A673 (cell line): ENCODE data around the gene COA8. TPM values are rescaled to one million over a fixed set of nuclear protein-coding genes. Genes with fewer than 3 reads are reported as not detected.

Experiments used
- BruUV-seq: library from RNA; stranded (reverse); fragments of 400-500 nt; replicated peaks from 2 replicates; lab custom pipeline; 2021; lab: Mats Ljungman, UMichigan
- CTCF ChIA-PET: fragments of 300-600 bp; sonication (Branson Sonifier 250); formaldehyde crosslinking; loops from one replicate; lab custom pipeline; 2022; ENCODE audit warnings: antibody characterized with exemption; lab: Charles Lee
- POLR2A ChIA-PET: fragments of 300-600 bp; sonication (Branson Sonifier 250); formaldehyde crosslinking; loops from one replicate; lab custom pipeline; 2022; ENCODE audit warnings: antibody characterized with exemption; ENCODE audit not compliant: low non-redundant PET; lab: Charles Lee
- DNase-seq: peaks from one replicate; pipeline ENCODE4 v3.0.0-alpha.2; 2015; ENCODE audit warnings: low spot score
- H3K27ac ChIP-seq: fragments of 200-600 bp; sonication (generic); 2 replicates; pipeline ENCODE4 v1.5.1; 2016; ENCODE audit warnings: mixed run types, low read depth, mild to moderate bottlenecking, mixed read lengths, antibody characterized with exemption, low read length; ENCODE audit not compliant: poor library complexity, severe bottlenecking
- H3K27me3 ChIP-seq: fragments of 200-600 bp; sonication (generic); replicated peaks from 2 replicates; pipeline ENCODE4 v1.6.1; 2017; ENCODE audit warnings: mixed run types, low read depth, mild to moderate bottlenecking, mixed read lengths, antibody characterized with exemption, low read length; ENCODE audit not compliant: insufficient read depth, poor library complexity
- H3K36me3 ChIP-seq: fragments of 200-600 bp; sonication (generic); 2 replicates; pipeline ENCODE4 v1.6.1; 2016; ENCODE audit warnings: mixed run types, mild to moderate bottlenecking, mixed read lengths, antibody characterized with exemption, low read length; ENCODE audit not compliant: insufficient read depth, poor library complexity, severe bottlenecking
- H3K4me1 ChIP-seq: fragments of 200-600 bp; sonication (generic); 2 replicates; pipeline ENCODE4 v1.6.1; 2017; ENCODE audit warnings: mixed run types, mild to moderate bottlenecking, mixed read lengths, antibody characterized with exemption, low read length; ENCODE audit not compliant: insufficient read depth, poor library complexity, severe bottlenecking
- H3K4me3 ChIP-seq: fragments of 200-600 bp; sonication (generic); 2 replicates; pipeline ENCODE4 v1.5.1; 2016; ENCODE audit warnings: low read depth, mixed run types, mild to moderate bottlenecking, mixed read lengths, low read length; ENCODE audit not compliant: poor library complexity, severe bottlenecking
- H3K9me3 ChIP-seq: fragments of 200-600 bp; sonication (generic); 2 replicates; pipeline ENCODE4 v1.6.1; 2016; ENCODE audit warnings: mixed run types, low read depth, mild to moderate bottlenecking, mixed read lengths, antibody characterized with exemption, low read length; ENCODE audit not compliant: poor library complexity, severe bottlenecking
- EZH2 ChIP-seq: fragments of 200-600 bp; sonication (generic); IDR thresholded peaks from 2 replicates; pipeline ENCODE4 v1.6.1; 2017; ENCODE audit warnings: borderline replicate concordance, low read depth, mild to moderate bottlenecking, mixed read lengths, antibody characterized with exemption, low read length; ENCODE audit not compliant: poor library complexity, severe bottlenecking
- intact Hi-C: fragments of 100-400 bp; cut with micrococcal nuclease; formaldehyde crosslinking; loops from one replicate; pipeline ENCODE4 v1.10.0; 2022; ENCODE audit not compliant: unreplicated experiment
- total RNA-seq: library from RNA; stranded (reverse); gene quantifications from 2 replicates; pipeline ENCODE4 v1.2.3, GENCODE V29; 2021
- TF ChIP-seq, protein P1 (sequence below): fragments of 300-800, 200-600 bp; sonication (generic); conservative IDR thresholded peaks from 2 replicates; pipeline ENCODE4 v1.5.1; 2017; ENCODE audit warnings: low read depth, mild to moderate bottlenecking, antibody characterized with exemption, low read length, moderate library complexity, mixed read lengths

COA8 gene
- total RNA-seq, 1 experiment from 2014 or later = 51.0 TPM

DNA sequence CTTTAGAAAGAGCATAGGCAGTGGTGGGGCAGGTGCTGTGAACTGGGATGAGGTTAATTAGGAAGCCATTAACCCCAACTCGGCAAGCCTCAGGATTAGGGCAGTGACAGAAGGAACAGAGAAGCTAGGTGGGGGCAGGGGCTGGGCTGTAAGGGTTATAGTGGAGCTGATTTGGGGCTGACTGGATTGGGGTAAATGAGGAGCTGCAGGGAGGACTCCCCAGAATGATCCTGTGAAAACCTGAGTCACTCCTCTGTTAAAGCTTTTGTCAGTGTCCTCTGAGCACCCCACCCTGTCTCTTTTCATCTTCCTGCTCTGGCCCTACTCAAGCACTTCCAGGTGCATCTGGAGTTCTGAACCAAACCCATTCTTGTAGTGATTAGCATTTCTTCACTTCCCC lies 70.6 kb downstream of the COA8 start:
- ChIA-PET CTCF (interaction anchor here (0.5 kb wide), 1 partner anchor 608 kb away, joined by 3 read pairs; no protein-coding TSS in a partner anchor), POLR2A (no interaction called here)
- H3K27me3 ChIP-seq = no peaks in the 10 kb centered on the region

GRCh38 chr14:103634156-103634555 lies 71.4 kb downstream of the COA8 start:
- TF ChIP-seq, protein P1, sequence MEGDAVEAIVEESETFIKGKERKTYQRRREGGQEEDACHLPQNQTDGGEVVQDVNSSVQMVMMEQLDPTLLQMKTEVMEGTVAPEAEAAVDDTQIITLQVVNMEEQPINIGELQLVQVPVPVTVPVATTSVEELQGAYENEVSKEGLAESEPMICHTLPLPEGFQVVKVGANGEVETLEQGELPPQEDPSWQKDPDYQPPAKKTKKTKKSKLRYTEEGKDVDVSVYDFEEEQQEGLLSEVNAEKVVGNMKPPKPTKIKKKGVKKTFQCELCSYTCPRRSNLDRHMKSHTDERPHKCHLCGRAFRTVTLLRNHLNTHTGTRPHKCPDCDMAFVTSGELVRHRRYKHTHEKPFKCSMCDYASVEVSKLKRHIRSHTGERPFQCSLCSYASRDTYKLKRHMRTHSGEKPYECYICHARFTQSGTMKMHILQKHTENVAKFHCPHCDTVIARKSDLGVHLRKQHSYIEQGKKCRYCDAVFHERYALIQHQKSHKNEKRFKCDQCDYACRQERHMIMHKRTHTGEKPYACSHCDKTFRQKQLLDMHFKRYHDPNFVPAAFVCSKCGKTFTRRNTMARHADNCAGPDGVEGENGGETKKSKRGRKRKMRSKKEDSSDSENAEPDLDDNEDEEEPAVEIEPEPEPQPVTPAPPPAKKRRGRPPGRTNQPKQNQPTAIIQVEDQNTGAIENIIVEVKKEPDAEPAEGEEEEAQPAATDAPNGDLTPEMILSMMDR = no peak
- TF ChIP-seq EZH2 = no peak
- ChIA-PET CTCF (no interaction called here), POLR2A (no interaction called here)
- no peaks in the 10 kb centered on the region for H3K9me3 ChIP-seq
- H3K4me3 ChIP-seq = no peak overlapping the region
- H3K27ac ChIP-seq = no peak overlapping the region
- H3K27me3 ChIP-seq = no peaks in the 10 kb centered on the region
- intact Hi-C loops = no loop called here
- DNase-seq = no peak
- peaks cover 4% of the 10 kb centered on the region for H3K36me3 ChIP-seq
- peaks cover 5% of the 10 kb centered on the region for H3K4me1 ChIP-seq
- BruUV-seq = no TSS peak

More for the DNA sequence above, 70.6 kb downstream of the COA8 start:
- intact Hi-C loops = no loop called here
- no peak for TF ChIP-seq EZH2
- TF ChIP-seq, protein P1 = no peak
- Histone ChIP-seq H3K4me1 (peaks cover 7% of the 10 kb centered on the region), H3K9me3 (no peaks in the 10 kb centered on the region), H3K36me3 (peaks cover 4% of the 10 kb centered on the region), H3K4me3 (no peak overlapping the region), H3K27ac (no peak overlapping the region)
- DNase-seq = no peak
- BruUV-seq = no TSS peak

DNA sequence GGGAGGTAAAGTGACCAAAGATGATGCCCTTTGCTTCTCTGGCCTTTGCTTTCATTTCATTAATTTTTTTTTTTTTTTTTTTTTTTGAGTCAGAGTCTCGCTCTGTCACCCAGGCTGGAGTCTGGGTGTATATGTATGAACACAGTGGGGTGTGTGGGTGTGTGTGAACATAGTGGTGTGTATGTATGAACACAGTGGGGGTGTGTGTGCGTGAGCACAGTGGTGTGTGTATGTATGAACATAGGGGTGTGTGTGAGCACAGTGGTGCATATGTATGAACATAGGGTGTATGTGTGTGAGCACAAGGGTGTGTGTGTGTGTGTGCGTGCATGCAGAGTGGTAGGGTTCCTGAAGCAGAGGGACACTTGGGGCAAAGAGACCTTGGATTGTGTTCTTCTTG lies 75.8 kb downstream of the COA8 start:
- Histone ChIP-seq H3K36me3 (peaks cover 4% of the 10 kb centered on the region), H3K4me3 (no peak overlapping the region), H3K27ac (no peak overlapping the region), H3K9me3 (no peaks in the 10 kb centered on the region), H3K27me3 (no peaks in the 10 kb centered on the region), H3K4me1 (no peaks in the 10 kb centered on the region)
- ChIA-PET POLR2A (no interaction called here), CTCF (no interaction called here)
- intact Hi-C loops = no loop called here
- DNase-seq = no peak
- BruUV-seq = no TSS peak
- TF ChIP-seq EZH2 = no peak
- TF ChIP-seq, protein P1 = no peak

Other genes starting within 250 kb of the COA8 start
- 416 and 446 TPM in 2 replicates for gene EIF5, start 228.7 kb upstream of the COA8 start, total RNA-seq
- gene MARK3, start 177.5 kb upstream of the COA8 start, total RNA-seq = 94.4 and 101 TPM in 2 replicates
- gene CKB, start 40.1 kb upstream of the COA8 start, total RNA-seq = 118 and 183 TPM in 2 replicates
- gene TRMT61A, start 33.8 kb upstream of the COA8 start, total RNA-seq = 19.3 and 23.6 TPM in 2 replicates
- 35.4 and 39.8 TPM in 2 replicates for gene BAG5, start 303 bp upstream of the COA8 start, total RNA-seq
- 163 and 171 TPM in 2 replicates for gene KLC1, start 66.3 kb downstream of the COA8 start, total RNA-seq
- 82.1 and 91.8 TPM in 2 replicates for gene XRCC3, start 152.5 kb downstream of the COA8 start, total RNA-seq
- 35.7 and 38.6 TPM in 2 replicates for gene ZFYVE21, start 152.8 kb downstream of the COA8 start, total RNA-seq